Activated naive CD4-positive, alpha-beta T cell treated with anti-CD3 and anti-CD28 coated beads, Interleukin-2, amount 50 U/mL, for 16 hours (primary cell): ENCODE results near the gene RYR1.
"Not testable (repeated sequence)": the region's sequence is repeated elsewhere in the genome, so short reads cannot be mapped to it uniquely, and the experiment has no call there.

ENCODE experiments used
- DNase-seq: peaks from one replicate; pipeline ENCODE4 v3.0.0-alpha.2; 2020

RYR1 gene

GRCh38 chr19:38401148-38401547 lies 32.3 kb upstream of the RYR1 start:
- DNase-seq: no peak

- DNase-seq: no peak
These were observed 30.9 kb upstream of the RYR1 start for GRCh38 chr19:38402623-38402966.

GRCh38 chr19:38402967-38403674 lies 30.4 kb upstream of the RYR1 start, which contains the start of gene FAM98C:
Gene FAM98C (plus strand): TSS chr19:38403093. CDS start chr19:38403154, 61 bp downstream.
- DNase-seq: peak; percentile 97

GRCh38 chr19:38404858-38405257 lies 28.6 kb upstream of the RYR1 start:
- DNase-seq: no peak

- DNase-seq: no peak
These were observed 28.2 kb upstream of the RYR1 start for GRCh38 chr19:38405276-38405675.

GRCh38 chr19:38409631-38410133 lies 23.8 kb upstream of the RYR1 start:
- DNase-seq: no peak

GRCh38 chr19:38410407-38410806 lies 23.1 kb upstream of the RYR1 start:
- not testable (repeated sequence) for DNase-seq

- DNase-seq: no peak
These were observed 22.3 kb upstream of the RYR1 start for GRCh38 chr19:38411041-38411712.

GRCh38 chr19:38411898-38412297 lies 21.6 kb upstream of the RYR1 start:
- not testable (repeated sequence) for DNase-seq

- DNase-seq: no peak
These were observed 21.0 kb upstream of the RYR1 start for GRCh38 chr19:38412491-38412890.

GRCh38 chr19:38412961-38413360 lies 20.5 kb upstream of the RYR1 start:
- no peak for DNase-seq

GRCh38 chr19:38413416-38413815 lies 20.1 kb upstream of the RYR1 start:
- DNase-seq: no peak

GRCh38 chr19:38417146-38417543 lies 16.3 kb upstream of the RYR1 start:
- DNase-seq: no peak

GRCh38 chr19:38417544-38418506 lies 15.7 kb upstream of the RYR1 start:
- peak; percentile 33 for DNase-seq

- DNase-seq: no peak
These were observed 12.6 kb upstream of the RYR1 start for GRCh38 chr19:38420935-38421334.

- no peak for DNase-seq
These were observed 11.6 kb upstream of the RYR1 start for GRCh38 chr19:38421856-38422255.

GRCh38 chr19:38422438-38422837 lies 11.1 kb upstream of the RYR1 start:
- DNase-seq: no peak

GRCh38 chr19:38424272-38424671 lies 9.2 kb upstream of the RYR1 start:
- no peak for DNase-seq

- no peak for DNase-seq
These were observed 8.2 kb upstream of the RYR1 start for GRCh38 chr19:38425222-38425809.

- peak; percentile 49 for DNase-seq
These were observed 7.6 kb upstream of the RYR1 start, which contains the start of gene RASGRP4 for GRCh38 chr19:38425810-38426466. Gene RASGRP4 (minus strand): TSS chr19:38426219. CDS start chr19:38426091, 128 bp downstream.

- DNase-seq: peak; percentile 45
These were observed 6.3 kb upstream of the RYR1 start for GRCh38 chr19:38427035-38427677.
